KOPT-K1 (cell line): ENCODE results near the gene PRSS38.

Experiments used
- H3K27ac ChIP-seq: fragments of 200-600 bp; sonication (generic); 2 replicates; pipeline ENCODE4 v1.5.1; 2016; ENCODE audit warnings: antibody characterized with exemption, mild to moderate bottlenecking, low read depth, low read length; ENCODE audit not compliant: poor library complexity, severe bottlenecking
- H3K36me3 ChIP-seq: fragments of 200-600 bp; sonication (generic); 2 replicates; pipeline ENCODE4 v1.5.1; 2017; ENCODE audit warnings: antibody characterized with exemption, mild to moderate bottlenecking, low read length, moderate library complexity; ENCODE audit not compliant: insufficient read depth
- H3K9me3 ChIP-seq: fragments of 200-600 bp; sonication (generic); 2 replicates; pipeline ENCODE4 v1.5.1; 2017; ENCODE audit warnings: antibody characterized with exemption, low read length, mild to moderate bottlenecking; ENCODE audit not compliant: insufficient read depth, poor library complexity, severe bottlenecking

The PRSS38 gene

GRCh38 chr1:227796359-227796915, 19.0 kb upstream of the PRSS38 start:
- Histone ChIP-seq H3K36me3 (no peaks in the 10 kb centered on the region), H3K27ac (no peak overlapping the region)

GRCh38 chr1:227797144-227797543, 18.3 kb upstream of the PRSS38 start:
- Histone ChIP-seq H3K36me3 (no peaks in the 10 kb centered on the region), H3K9me3 (no peaks in the 10 kb centered on the region), H3K27ac (no peak overlapping the region)

More at GRCh38 chr1:227796359-227796915, 19.0 kb upstream of the PRSS38 start:
- H3K9me3 ChIP-seq, result no peaks in the 10 kb centered on the region

- Histone ChIP-seq H3K9me3 (no peaks in the 10 kb centered on the region), H3K36me3 (no peaks in the 10 kb centered on the region), H3K27ac (no peak overlapping the region)
Observed at GRCh38 chr1:227797625-227798024, 17.9 kb upstream of the PRSS38 start.

GRCh38 chr1:227798078-227798802, 17.2 kb upstream of the PRSS38 start:
- Histone ChIP-seq H3K9me3 (no peaks in the 10 kb centered on the region), H3K36me3 (no peaks in the 10 kb centered on the region), H3K27ac (no peak overlapping the region)

- peaks cover 3% of the 10 kb centered on the region for H3K9me3 ChIP-seq
Observed at GRCh38 chr1:227799756-227800155, 15.7 kb upstream of the PRSS38 start.

GRCh38 chr1:227803933-227804332, 11.5 kb upstream of the PRSS38 start:
- Histone ChIP-seq H3K27ac (no peak overlapping the region), H3K36me3 (no peaks in the 10 kb centered on the region), H3K9me3 (peaks cover 18% of the 10 kb centered on the region)

More at GRCh38 chr1:227799756-227800155, 15.7 kb upstream of the PRSS38 start:
- Histone ChIP-seq H3K36me3 (no peaks in the 10 kb centered on the region), H3K27ac (no peak overlapping the region)

GRCh38 chr1:227805606-227806197, 9.8 kb upstream of the PRSS38 start:
- Histone ChIP-seq H3K27ac (no peak overlapping the region), H3K36me3 (no peaks in the 10 kb centered on the region), H3K9me3 (peaks cover 18% of the 10 kb centered on the region)

GRCh38 chr1:227808566-227808965, 6.9 kb upstream of the PRSS38 start:
- H3K27ac ChIP-seq, result no peak overlapping the region
- peaks cover 24% of the 10 kb centered on the region for H3K9me3 ChIP-seq
- no peaks in the 10 kb centered on the region for H3K36me3 ChIP-seq

- Histone ChIP-seq H3K36me3 (no peaks in the 10 kb centered on the region), H3K9me3 (peaks cover 29% of the 10 kb centered on the region), H3K27ac (no peak overlapping the region)
Observed at GRCh38 chr1:227809026-227809425, 6.4 kb upstream of the PRSS38 start.

- Histone ChIP-seq H3K27ac (no peak overlapping the region), H3K9me3 (peaks cover 41% of the 10 kb centered on the region), H3K36me3 (no peaks in the 10 kb centered on the region)
Observed at GRCh38 chr1:227813962-227814361, 1.5 kb upstream of the PRSS38 start.

GRCh38 chr1:227816750-227817446, 1.4 kb downstream of the PRSS38 start:
- no peaks in the 10 kb centered on the region for H3K36me3 ChIP-seq
- H3K9me3 ChIP-seq, result peaks cover 41% of the 10 kb centered on the region

GRCh38 chr1:227823537-227823936, 8.1 kb downstream of the PRSS38 start:
- Histone ChIP-seq H3K36me3 (no peaks in the 10 kb centered on the region), H3K27ac (no peak overlapping the region), H3K9me3 (peaks cover 10% of the 10 kb centered on the region)

More at GRCh38 chr1:227816750-227817446, 1.4 kb downstream of the PRSS38 start:
- H3K27ac ChIP-seq, result no peak overlapping the region

- peaks cover 10% of the 10 kb centered on the region for H3K9me3 ChIP-seq
- no peaks in the 10 kb centered on the region for H3K36me3 ChIP-seq
- H3K27ac ChIP-seq, result no peak overlapping the region
Observed at GRCh38 chr1:227824204-227824603, 8.7 kb downstream of the PRSS38 start.

GRCh38 chr1:227828786-227829185, 13.3 kb downstream of the PRSS38 start:
- H3K9me3 ChIP-seq, result peaks cover 5% of the 10 kb centered on the region
- no peak overlapping the region for H3K27ac ChIP-seq
- H3K36me3 ChIP-seq, result no peaks in the 10 kb centered on the region

- Histone ChIP-seq H3K9me3 (no peaks in the 10 kb centered on the region), H3K36me3 (no peaks in the 10 kb centered on the region), H3K27ac (no peak overlapping the region)
Observed at GRCh38 chr1:227838181-227838580, 22.7 kb downstream of the PRSS38 start.
